A673 (cell line): ENCODE data around the gene HOXB9. TPM values are rescaled to one million over a fixed set of nuclear protein-coding genes. Genes with fewer than 3 reads are reported as not detected.

ENCODE experiments used
- BruUV-seq: library from RNA; stranded (reverse); fragments of 400-500 nt; replicated peaks from 2 replicates; lab custom pipeline; 2021; lab: Mats Ljungman, UMichigan
- CTCF ChIA-PET: fragments of 300-600 bp; sonication (Branson Sonifier 250); formaldehyde crosslinking; loops from one replicate; lab custom pipeline; 2022; ENCODE audit warnings: antibody characterized with exemption; lab: Charles Lee
- POLR2A ChIA-PET: fragments of 300-600 bp; sonication (Branson Sonifier 250); formaldehyde crosslinking; loops from one replicate; lab custom pipeline; 2022; ENCODE audit warnings: antibody characterized with exemption; ENCODE audit not compliant: low non-redundant PET; lab: Charles Lee
- DNase-seq: peaks from one replicate; pipeline ENCODE4 v3.0.0-alpha.2; 2015; ENCODE audit warnings: low spot score
- H3K27ac ChIP-seq: fragments of 200-600 bp; sonication (generic); 2 replicates; pipeline ENCODE4 v1.5.1; 2016; ENCODE audit warnings: mixed run types, low read depth, mild to moderate bottlenecking, mixed read lengths, antibody characterized with exemption, low read length; ENCODE audit not compliant: poor library complexity, severe bottlenecking
- H3K27me3 ChIP-seq: fragments of 200-600 bp; sonication (generic); replicated peaks from 2 replicates; pipeline ENCODE4 v1.6.1; 2017; ENCODE audit warnings: mixed run types, low read depth, mild to moderate bottlenecking, mixed read lengths, antibody characterized with exemption, low read length; ENCODE audit not compliant: insufficient read depth, poor library complexity
- H3K36me3 ChIP-seq: fragments of 200-600 bp; sonication (generic); 2 replicates; pipeline ENCODE4 v1.6.1; 2016; ENCODE audit warnings: mixed run types, mild to moderate bottlenecking, mixed read lengths, antibody characterized with exemption, low read length; ENCODE audit not compliant: insufficient read depth, poor library complexity, severe bottlenecking
- H3K4me1 ChIP-seq: fragments of 200-600 bp; sonication (generic); 2 replicates; pipeline ENCODE4 v1.6.1; 2017; ENCODE audit warnings: mixed run types, mild to moderate bottlenecking, mixed read lengths, antibody characterized with exemption, low read length; ENCODE audit not compliant: insufficient read depth, poor library complexity, severe bottlenecking
- H3K4me3 ChIP-seq: fragments of 200-600 bp; sonication (generic); 2 replicates; pipeline ENCODE4 v1.5.1; 2016; ENCODE audit warnings: low read depth, mixed run types, mild to moderate bottlenecking, mixed read lengths, low read length; ENCODE audit not compliant: poor library complexity, severe bottlenecking
- H3K9me3 ChIP-seq: fragments of 200-600 bp; sonication (generic); 2 replicates; pipeline ENCODE4 v1.6.1; 2016; ENCODE audit warnings: mixed run types, low read depth, mild to moderate bottlenecking, mixed read lengths, antibody characterized with exemption, low read length; ENCODE audit not compliant: poor library complexity, severe bottlenecking
- CTCF ChIP-seq: fragments of 300-800, 200-600 bp; sonication (generic); conservative IDR thresholded peaks from 2 replicates; pipeline ENCODE4 v1.5.1; 2017; ENCODE audit warnings: low read depth, mild to moderate bottlenecking, antibody characterized with exemption, low read length, moderate library complexity, mixed read lengths
- EZH2 ChIP-seq: fragments of 200-600 bp; sonication (generic); IDR thresholded peaks from 2 replicates; pipeline ENCODE4 v1.6.1; 2017; ENCODE audit warnings: borderline replicate concordance, low read depth, mild to moderate bottlenecking, mixed read lengths, antibody characterized with exemption, low read length; ENCODE audit not compliant: poor library complexity, severe bottlenecking
- intact Hi-C: fragments of 100-400 bp; cut with micrococcal nuclease; formaldehyde crosslinking; loops from one replicate; pipeline ENCODE4 v1.10.0; 2022; ENCODE audit not compliant: unreplicated experiment
- total RNA-seq: library from RNA; stranded (reverse); gene quantifications from 2 replicates; pipeline ENCODE4 v1.2.3, GENCODE V29; 2021

The HOXB9 gene
- total RNA-seq, 1 experiment from 2014 or later, result 8.2 TPM

GRCh38 chr17:48611213-48611612 lies 14.9 kb downstream of the HOXB9 start:
- TF ChIP-seq CTCF (no peak), EZH2 (no peak)
- Histone ChIP-seq H3K9me3 (no peaks in the 10 kb centered on the region), H3K36me3 (peaks cover 6% of the 10 kb centered on the region), H3K4me3 (peak overlapping the region; percentile 87), H3K4me1 (peaks cover 30% of the 10 kb centered on the region), H3K27me3 (no peaks in the 10 kb centered on the region), H3K27ac (peak overlapping the region; percentile 96)
- intact Hi-C loops, result no loop called here
- ChIA-PET CTCF (no interaction called here), POLR2A (no interaction called here)
- no TSS peak for BruUV-seq
- DNase-seq, result peak; percentile 61

GRCh38 chr17:48610282-48611211 lies 15.6 kb downstream of the HOXB9 start, which contains the start of gene HOXB7:
HOXB7 (minus strand) TSS chr17:48611017; CDS start chr17:48610918, 99 bp downstream.
- H3K4me3 ChIP-seq, result peak within 1 kb of the TSS; percentile 87
- H3K36me3 ChIP-seq, result peaks cover 6% of the 10 kb centered on the region
- ChIA-PET POLR2A (interaction anchor here (0.5 to 0.6 kb wide), 2 partner anchors 16 to 127 kb away, joined by 3 to 12 read pairs; partner anchors contain the start of gene HOXB9), CTCF (no interaction called here)
- DNase-seq, result peak; percentile 87
- H3K9me3 ChIP-seq, result no peaks in the 10 kb centered on the region
- peak within 1 kb of the TSS; percentile 96 for H3K27ac ChIP-seq
- BruUV-seq, result TSS peak; percentile 41
- intact Hi-C loops, result no loop called here
- no peak for TF ChIP-seq CTCF
- TF ChIP-seq EZH2, result no peak
- H3K27me3 ChIP-seq, result no peaks in the 10 kb centered on the region
- peaks cover 30% of the 10 kb centered on the region for H3K4me1 ChIP-seq

- Histone ChIP-seq H3K4me3 (peak overlapping the region; percentile 87), H3K27me3 (no peaks in the 10 kb centered on the region), H3K4me1 (peaks cover 33% of the 10 kb centered on the region), H3K9me3 (no peaks in the 10 kb centered on the region), H3K36me3 (peaks cover 6% of the 10 kb centered on the region), H3K27ac (peak overlapping the region; percentile 96)
- ChIA-PET POLR2A (interaction anchor here (0.6 kb wide), 1 partner anchor 128 kb away, joined by 3 read pairs; no protein-coding TSS in a partner anchor), CTCF (no interaction called here)
- no TSS peak for BruUV-seq
- TF ChIP-seq CTCF (no peak), EZH2 (no peak)
- no peak for DNase-seq
- intact Hi-C loops, result no loop called here
Observed at GRCh38 chr17:48609759-48610281, 16.3 kb downstream of the HOXB9 start.
